ELR (cell line): Measurements from ENCODE around the gene TJP1.
"Not testable (repeated sequence)": the region's sequence is repeated elsewhere in the genome, so short reads cannot be mapped to it uniquely, and the experiment has no call there.

ENCODE experiments used
- DNase-seq: peaks from one replicate; pipeline ENCODE4 v3.0.0-alpha.2; 2015; ENCODE audit warnings: low read depth

The TJP1 gene

DNA sequence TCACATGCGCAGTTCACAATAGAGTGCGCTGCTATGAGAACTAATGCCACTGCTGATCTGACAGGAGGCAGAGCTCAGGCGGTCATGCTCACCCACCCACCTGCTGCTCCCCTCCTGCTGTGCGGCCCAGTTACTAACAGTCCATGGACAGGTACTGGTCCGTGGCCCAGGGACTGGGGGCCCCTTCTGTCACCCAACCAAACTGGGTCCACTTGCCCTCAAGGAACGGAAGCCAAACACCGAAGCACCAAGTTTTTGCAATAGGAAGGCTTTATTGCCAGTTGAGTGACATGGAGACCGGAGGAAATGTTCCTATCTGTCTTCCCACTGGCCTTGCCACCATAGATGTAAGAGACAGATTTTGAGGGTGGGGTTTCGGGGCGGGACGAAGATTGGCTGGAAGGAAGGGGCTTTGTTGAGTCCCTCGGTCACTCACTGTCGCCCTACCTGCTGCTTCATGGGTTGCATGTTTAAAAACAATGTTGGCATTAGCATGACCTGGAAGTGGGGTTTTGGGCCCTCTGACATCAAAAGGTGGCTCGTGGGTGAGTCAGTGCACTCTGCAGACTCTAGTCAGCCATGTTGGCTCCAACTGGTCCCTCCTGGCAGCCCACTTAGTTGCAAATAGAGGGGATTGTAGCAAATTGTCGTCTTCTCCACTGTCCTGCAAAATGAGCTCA lies 141.0 kb downstream of the TJP1 start:
- DNase-seq = no peak

DNA sequence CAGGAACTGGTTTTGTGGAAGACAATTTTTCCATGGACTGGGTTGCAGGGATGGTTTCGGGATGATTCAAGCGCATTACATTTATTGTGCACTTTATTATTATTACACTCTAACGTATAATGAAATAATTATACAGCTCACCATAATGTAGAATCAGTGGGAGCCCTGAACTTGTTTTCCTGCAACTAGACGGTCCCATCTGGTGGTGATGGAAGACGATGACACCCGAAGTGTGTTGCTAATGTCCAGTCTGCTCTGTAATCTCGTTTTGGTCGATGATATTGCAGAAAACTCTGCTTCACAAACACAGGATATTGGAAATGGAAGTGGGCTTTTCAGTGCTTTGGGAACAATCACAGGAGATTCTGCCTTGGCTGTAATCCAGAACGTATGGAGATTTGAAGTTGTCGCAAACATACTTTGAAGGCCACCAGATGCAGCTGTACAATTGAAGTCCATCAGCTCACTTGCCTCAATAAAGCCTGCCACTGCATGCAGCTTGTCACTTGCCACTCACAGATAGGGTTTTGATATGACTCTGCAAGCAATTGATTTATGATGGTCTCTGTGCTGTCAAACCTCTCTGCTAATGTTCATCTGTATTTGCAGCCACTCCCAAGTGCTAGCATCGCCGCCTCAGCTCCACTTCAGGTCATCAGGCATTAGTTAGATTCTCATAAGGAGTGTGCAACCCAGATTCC lies 141.7 kb downstream of the TJP1 start:
- no peak for DNase-seq

DNA sequence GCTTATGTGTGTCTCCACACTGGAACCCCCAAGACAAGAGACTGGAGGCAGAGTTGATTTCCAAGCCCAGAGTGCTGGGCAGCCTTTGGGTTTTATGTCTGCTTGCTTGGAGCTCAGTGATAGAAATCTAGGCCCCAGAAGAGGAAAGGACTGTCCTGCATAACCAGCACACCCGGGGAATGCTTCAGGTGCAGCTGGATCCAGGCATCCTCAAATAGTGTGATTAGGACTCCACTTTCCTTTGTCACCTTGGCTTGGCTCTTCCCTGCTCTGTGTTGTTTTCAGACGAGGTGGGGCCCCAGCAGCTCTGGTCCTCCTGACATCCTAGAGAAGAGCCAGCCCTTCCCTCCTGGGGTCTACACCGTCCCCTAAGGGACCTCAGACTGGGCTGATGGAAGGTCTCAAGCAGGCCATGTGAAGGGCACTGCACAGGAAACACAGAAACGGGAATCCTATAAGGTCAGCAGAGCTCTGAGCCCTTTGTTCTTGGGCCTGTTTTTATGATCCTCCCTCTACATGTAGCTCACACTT lies 143.7 kb downstream of the TJP1 start:
- no peak for DNase-seq

DNA sequence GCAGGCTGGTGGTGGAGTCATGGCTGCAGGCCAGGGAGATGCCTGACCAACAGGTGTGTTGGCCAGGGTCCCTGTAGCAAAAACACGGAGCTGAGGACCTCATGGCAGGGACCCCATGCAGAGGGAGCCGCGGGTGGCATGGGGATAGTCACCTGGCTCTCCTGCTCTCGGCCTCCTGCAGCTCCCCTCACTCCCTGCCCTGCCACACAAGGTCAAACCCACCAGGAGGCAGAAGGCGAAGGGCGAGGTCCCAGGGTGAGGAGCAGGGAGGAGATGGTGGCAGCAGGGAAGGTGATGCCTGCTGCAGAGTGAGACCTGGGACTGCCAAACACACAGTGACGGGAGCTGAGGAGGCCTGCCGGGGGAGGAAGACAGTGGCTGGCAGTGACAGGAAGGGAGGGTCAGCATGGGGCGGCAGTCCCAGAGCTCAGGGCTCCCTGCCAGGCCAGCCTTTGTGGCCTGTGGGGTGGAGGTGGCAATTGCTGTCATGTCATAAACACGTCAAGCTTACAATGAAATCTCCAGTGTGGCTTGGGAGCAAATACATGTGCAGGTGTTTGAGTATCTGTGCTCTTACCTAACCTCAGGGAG lies 144.3 kb downstream of the TJP1 start:
- no peak for DNase-seq

DNA sequence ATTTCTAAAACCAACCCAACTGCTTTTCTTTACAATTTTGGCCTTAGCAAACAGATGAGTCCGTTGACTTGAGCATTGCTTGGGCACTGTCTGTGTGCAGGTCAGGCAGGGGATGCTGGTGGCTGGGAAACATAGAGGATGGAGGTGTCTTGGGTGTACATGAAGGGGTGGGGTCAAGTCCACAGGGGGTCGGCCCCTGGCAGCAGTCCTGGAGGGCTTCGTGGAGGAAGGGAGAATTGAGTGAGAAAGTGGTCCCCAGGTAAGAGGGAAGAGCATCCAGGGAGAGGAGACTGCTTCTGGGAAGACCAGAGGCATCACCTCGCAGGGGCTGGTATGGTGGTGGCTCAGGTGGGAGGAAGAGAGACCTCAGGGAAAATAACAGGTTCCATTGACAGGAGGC lies 144.8 kb downstream of the TJP1 start:
- no peak for DNase-seq

DNA sequence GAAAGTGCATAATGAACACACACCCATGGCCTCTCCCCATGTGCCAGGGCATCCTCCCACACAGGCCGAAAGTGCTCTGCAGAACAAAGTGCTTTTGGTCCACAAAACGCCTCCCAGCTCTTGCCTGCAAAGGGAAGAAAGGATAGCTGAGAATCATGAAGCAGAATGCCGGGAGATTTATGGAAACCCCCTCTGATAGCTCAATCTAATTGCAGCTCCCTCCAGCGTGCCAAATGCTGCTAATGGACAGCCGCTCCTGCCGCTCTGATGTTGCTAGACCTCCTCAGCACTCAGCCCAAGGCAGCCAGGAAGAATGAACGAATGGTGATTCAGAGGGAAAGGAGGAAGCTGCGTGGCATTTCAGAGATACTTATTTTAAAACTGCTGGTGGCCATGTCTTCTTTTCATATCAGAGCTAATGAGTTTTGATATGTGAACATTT lies 145.3 kb downstream of the TJP1 start:
- peak; percentile 62 for DNase-seq

DNA sequence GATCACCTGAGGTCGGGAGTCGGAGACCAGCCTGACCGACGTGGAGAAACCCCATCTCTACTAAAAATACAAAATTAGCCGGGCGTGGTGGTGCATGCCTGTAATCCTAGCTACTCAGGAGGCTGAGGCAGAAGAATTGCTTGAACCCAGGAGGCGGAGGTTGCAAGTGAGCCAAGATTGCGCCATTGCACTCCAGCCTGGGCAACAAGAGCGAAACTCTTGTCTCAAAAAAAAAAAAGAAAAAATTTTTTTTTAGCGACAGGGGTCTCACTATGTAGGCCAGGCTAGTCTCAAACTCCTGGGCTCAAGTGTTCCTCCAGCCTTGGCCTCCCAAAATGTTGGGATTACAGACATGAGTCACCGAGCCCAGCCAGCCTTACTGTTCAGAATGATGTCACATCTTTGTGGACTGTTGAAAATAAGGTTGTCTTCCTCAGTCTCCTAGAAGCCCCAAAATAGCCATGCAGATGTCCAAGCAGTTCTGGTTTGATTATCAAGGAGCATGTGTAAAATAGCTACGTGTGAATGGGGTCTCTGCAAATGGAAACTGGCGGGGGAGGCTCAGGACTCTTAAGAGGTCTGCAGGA lies 145.8 kb downstream of the TJP1 start:
- peak; percentile 57 for DNase-seq

DNA sequence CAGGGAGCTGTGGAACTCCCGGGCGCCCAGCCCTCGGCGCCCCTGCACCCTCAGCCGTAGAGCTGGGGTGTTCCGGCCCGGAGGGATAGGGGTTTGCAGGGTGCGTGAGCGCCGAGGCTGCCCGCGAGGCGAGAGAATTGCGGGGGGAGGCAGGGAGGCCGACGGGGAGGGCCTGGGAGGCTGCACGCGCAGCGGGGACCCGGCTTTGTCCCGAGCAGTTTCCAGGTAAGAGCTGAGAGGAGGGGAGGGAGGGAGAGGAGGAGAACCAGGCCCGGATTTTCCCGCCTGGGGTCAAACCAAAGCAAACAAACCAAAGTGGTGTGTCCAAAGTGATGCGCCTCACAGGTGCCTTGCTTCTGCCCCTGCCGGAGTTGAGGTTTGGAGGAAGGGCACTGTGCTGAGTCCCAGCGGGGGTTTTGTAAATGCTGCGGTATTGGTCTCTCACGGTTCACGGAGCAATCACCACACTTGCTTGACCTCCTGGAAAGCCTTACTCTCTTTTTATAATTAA lies 146.4 kb downstream of the TJP1 start:
- no peak for DNase-seq

DNA sequence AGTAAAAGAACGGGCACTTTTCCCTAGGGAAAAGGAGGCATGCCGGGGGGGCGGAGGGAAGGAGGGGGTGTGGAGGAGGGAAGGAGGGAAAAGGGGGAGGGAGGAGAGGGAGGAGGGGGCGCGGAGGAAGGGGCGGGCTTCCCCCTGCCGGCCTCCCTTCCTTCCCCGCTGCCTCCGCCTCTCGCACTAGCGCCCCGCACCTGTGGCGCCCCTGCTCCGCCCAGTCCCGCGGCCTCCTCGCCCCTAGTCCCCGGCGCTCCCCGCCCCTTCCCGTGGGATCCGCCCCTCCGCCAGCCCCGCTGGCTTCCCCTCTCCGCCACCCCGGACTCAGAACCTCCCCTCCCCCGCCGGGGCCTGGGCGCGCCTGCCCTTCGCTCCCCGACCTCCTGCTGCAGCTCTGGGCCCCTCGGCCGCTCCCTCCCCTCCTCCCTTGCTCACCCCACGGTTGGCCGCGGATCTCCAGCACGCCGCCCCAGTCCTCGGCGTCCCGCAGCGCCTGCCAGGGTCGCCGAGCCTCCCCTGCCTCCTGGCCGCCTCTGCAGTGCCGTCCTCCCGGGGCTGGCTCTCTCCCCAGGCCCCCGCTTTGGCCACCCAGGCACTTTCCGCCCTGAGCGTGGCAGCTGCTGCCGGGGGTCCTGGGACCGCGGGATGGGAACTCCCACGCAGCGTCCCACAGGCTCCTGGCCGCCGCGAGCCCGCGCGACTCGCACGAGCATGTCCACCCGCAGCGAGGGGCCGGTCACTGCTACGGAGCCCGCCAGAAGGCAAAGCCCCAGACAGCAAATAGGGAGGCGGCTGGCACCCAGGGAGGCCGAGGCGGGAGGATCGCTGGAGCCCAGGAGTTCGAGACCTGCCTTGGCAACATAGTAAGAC lies 147.4 kb downstream of the TJP1 start:
- DNase-seq = peak; percentile 72

DNA sequence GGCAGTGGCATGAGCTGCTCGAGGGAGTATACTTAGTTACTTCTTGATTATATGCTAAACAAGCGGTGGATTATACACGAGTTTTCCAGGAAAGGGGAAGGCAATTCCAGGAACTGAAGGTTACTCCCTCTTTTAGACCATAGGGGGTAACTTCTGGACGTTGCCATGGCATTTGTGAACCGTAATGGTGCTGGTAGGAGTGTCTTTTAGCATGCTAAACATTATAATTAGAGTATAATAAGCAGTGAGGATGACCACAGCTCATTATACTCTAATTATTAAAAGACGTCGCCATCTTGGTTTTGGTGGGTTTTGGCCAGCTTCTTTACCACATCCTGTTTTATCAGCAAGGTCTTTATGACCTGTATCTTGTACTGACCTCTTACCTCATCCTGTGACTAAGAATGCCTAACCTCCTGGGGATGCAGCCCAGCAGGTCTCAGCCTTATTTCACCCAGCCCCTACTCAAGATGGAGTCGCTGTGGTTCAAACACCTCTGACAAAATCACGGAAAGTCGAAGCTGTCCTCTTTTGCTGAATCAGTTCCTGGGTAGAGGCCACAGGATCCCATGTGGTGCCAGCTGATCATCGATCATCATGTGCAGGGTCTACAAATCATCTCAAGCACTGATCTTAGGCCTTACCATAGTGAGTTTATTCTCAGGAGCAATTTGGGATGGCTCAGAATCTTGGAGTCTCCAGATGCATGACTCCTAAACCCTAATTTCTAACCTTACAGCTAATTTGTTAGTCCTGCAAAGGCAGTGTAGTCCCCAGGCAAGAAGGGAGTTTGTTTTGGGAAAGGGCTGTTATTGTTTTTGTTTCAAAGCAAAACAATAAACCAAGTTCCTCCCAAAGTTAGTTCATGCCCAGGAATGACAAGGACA lies 149.1 kb downstream of the TJP1 start:
- DNase-seq = peak; percentile 56

DNA sequence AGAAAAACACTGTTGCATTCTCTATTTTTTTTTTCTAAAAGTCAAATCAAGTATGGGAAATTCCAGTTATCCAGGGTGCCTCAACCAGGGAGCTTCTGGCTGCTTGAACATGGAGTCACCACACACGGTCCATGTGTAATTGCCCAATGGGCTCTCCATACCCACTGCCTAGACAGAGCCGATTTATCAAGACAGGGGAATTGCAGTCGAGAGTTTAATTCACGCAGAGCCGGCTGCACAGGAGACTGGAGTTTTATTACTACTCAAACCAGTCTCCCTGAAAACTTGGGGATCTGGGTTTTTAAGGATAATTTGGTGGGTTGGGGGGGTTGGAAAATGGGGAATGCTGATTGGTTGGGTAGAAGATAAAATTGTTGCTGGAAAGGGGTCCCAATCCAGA lies 149.8 kb downstream of the TJP1 start:
- no peak for DNase-seq

DNA sequence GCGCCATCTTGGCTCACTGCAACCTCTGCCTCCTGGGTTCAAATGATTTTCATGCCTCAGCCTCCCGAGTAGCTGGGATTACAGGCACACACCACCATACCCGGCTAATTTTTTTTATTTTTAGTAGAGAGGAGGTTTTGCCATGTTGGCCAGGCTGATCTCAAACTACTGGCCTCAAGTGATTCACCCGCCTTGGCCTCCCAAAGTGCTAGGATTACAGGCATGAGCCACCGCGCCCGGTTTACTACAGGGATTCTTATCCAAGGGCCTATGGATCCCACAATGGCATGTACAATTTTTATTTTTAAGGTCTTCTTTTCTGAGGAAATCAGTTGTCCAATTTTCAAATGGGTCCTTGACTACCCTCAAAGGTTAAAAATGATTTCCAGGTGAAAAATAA lies 150.2 kb downstream of the TJP1 start:
- DNase-seq = not testable (repeated sequence)

DNA sequence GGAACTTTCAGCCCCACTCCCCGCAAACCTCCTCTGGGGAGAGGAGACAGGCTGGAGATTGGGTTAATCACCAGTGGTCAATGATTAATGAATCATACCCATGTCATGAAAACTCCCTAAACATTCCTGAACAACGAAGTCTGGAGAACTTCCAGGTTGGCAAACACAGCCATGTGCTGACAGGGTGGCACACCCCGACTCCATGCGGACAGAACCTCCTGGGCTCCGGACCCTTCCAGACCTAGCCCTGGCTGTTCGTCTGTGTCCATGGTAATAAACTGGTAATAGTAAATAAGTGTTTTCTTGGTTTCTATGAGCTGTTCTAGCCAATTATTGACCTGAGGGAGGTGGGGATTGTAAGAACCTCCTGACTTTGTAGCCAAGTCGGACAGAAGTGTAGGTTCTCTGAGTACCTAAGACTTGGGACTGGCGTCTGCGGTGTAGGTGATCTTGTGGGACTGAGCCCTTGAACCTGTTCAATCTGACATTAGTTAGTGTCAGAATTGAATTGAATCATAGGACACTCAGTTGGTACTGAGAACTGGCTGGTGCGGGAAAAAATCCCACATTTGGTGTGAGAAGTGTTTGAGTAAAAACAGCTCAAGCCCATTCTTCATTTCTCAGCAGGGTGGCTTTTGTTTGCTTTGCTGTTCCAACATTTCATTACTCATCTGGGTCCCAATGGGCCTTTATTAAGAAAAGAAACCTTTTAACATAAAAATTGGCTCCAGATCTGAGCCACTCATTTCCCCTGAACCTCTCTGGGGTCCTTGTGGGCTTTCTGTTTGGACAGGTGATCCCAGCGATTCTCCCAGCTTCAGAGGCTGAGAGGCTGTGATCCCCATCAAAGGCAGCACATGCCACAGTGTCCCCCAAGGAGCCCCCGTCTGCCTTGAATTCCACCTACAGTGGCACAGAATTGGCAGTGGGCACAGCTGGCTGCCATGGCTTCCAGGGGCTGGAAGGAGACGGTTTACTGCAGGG lies 151.0 kb downstream of the TJP1 start:
- DNase-seq = peak; percentile 94

DNA sequence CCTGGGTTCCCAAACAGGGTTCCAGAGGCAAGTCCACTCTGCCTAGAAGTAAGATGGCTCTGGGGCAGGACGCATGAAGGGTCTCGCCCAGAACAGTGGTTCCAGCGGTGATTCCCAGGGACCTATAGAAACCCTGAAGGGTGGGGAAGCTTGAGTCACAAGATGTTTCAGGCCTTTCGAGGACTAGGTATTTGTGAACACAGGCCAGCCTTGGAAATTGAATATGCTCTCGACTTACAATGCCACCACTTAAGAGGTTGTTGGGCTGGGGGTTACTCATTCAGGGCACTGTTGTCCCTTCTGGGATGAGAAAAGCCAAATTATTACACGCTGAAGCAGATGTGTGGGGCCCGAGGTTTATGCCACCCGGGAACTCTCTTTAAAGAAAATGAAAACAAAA lies 152.0 kb downstream of the TJP1 start:
- DNase-seq = peak; percentile 32

DNA sequence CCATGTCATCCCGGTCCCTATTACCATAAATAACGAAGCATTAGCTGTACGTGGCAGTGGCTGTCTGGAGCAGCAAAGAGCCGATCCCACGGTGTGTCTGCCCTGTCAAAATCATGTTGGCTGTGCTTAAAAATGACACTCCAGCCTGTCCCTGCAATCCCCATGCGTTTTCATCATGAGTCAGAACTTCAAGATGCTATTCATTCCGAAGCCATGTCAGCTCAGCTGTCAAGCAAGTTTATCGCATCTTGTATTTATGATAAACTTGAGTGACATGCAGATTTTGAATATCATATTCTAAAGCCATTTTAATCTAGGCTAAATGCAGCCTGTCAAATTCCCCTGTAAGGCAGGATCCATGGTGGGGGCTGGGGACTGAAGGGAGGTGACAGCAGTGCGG lies 152.4 kb downstream of the TJP1 start:
- DNase-seq = peak; percentile 70

DNA sequence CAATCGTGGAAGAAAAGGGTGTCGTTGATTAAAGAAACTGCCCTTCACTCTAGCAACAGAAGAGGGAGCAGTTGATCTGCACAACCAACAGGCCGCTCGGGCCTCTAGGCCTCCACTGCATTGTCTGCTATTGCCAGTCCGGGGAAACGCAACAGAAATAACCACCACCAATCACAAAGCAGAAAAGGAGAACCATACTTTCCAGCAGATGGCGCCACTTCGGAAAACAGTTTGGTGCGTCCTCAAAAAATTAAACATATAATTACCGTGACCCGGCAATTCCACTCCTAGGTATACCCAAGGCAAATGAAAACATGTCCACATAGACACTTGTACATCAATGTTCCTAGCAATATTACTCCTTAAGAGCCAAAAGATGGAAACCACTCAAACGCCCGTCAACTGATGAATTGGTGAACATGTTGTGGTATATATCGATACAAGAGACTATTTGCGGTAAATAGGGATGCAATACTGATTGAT lies 154.1 kb downstream of the TJP1 start:
- peak; percentile 88 for DNase-seq

DNA sequence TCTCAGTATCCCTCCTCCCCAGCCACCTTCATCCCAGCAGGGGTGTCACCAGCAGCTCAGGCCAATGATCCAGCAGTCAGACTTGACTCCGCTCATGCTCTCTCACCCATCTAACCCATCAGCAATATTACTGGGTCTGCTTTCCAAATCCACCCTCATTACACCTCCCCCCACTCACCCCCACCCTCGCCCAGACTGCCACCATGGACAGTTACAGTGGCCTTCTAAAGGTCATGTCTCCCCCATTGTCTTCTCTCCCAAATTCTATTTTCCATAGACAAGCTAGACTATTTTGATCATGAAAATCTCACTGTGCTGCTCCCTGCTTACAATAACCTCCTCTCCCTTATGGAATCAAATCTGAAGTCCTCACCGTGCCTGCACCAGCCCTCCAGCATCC lies 156.0 kb downstream of the TJP1 start:
- no peak for DNase-seq

DNA sequence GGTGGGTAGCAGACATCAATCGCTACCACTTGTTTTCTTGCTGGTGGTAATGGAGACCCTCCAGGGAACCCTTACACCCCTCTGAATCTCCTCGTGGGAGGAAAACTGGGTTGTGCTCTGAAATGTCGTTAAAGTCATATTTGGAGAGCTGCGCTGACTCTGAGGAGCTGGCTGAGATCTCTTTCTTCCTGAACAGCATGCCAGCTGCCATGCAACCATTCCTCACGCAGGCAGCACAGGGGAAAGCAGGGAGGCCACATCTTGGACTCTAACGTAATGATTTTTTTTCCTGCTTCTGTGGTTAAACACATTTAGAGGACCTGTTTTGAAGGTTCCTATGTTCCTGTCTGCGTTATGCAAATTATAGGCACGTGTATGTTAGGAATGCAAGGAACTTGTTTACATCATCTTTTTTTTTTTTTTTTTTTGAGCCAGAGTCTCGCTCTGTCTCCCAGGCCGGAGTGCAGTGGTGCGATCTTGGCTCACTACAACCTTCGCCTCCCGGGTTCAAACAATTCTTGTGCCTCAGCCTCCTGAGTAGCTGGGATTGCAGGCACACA lies 156.7 kb downstream of the TJP1 start:
- no peak for DNase-seq

DNA sequence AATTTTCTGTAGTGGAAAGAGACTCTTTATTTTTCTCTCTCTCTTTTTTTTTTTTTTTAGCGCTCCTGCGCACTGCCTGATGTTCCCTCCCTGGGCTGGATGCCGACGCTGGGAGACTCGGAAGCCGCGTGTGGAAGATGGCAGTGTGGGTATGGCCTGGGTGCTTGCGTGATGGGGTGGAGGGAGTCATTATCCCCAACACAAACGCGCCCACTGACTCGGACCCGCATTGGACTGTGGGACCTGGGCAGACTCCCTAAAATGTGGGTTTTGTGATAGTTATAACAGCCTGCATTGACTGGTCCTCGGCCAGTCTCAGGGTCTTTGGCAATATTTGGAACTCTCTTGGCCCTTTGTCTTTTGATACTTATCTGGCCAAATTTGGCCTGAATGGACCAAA lies 157.9 kb downstream of the TJP1 start:
- DNase-seq = no peak
